Stimulated activated CD8-positive, alpha-beta memory T cell treated with anti-CD3 and anti-CD28 coated beads, Interleukin-15, amount 100 ng/mL, for 48 hours (primary cell): ENCODE results near the gene NDUFB10.
"Not testable (repeated sequence)": the region's sequence is repeated elsewhere in the genome, so short reads cannot be mapped to it uniquely, and the experiment has no call there.

ENCODE experiments used
- DNase-seq, 2 donors: peaks; one replicate each; pipeline ENCODE4 v3.0.0-alpha.2; 2020; ENCODE audit warnings: low read depth in 2 of 2

Gene NDUFB10

DNA sequence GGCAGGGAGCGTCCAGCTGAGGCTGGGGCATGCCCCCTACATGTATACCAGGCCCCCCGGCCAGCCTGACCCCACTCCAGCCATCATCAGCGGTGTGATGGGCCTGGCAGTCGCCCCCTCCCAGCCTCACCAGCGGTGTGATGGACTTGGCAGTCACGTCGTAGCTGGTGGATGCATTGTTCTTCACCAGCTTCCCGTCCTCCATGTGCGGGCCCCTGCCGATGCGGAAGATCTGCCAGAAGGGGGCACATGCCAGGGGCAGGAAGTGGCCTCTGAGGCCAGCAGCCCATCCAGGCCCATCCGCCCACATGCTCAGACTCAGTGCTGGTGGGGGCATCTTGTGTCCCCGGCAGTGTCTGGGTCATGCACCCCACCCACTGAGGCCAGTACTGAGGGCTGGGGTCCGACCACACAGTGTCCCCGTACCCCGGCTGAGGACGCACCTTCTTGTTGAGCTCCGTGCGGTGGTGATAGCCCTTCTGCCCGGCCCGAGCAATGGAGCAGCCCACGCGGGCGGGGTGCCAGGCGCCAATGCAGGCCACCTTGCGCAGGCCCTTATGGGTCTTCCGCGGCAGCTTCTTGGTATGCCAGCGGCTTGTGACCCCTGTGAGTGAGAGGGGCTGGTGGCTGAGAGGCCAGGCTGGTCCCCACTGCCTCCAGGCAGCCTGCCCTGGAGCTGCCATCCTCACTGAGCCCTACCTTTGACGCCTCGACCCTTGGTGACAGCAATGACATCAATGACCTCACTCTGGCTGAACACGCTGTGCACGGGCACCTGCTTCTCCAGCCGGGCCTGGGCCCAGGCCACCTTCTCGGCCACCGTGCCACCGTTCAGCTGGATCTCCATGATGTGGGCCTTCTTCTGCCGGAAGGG lies 12.6 kb upstream of the NDUFB10 start:
- DNase-seq = no peak

DNA sequence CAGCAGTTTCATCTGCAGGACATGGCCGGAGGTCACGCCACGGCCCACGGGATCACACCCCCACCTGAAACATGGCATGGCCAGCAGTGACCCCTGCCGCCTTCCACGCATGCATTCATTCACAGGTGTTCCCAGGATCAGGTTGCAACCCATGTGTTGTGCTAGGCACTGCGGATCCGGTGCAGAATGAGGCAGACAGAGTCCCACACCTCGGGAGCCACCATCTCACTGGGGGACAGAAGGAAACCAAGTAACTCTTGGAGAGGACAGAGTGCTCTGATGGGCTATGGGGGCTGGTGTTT lies 12.0 kb upstream of the NDUFB10 start:
- no peak for DNase-seq

DNA sequence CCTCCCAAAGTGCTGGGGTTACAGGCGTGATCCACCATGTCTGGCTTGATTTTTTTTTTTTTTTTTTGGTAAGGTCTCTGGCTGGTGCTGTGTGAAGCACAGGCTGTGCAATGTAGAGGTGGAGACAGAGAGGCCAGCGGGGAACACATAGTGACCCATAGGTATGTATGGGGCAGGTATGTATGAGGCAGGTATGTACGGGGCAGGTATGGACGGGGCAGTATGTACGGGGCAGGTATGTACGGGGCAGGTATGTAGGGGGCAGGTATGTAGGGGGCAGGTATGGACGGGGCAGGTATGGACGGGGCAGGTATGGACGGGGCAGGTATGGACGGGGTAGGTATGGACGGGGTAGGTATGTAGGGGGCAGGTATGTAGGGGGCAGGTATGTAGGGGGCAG lies 9.8 kb upstream of the NDUFB10 start:
- DNase-seq = no peak

DNA sequence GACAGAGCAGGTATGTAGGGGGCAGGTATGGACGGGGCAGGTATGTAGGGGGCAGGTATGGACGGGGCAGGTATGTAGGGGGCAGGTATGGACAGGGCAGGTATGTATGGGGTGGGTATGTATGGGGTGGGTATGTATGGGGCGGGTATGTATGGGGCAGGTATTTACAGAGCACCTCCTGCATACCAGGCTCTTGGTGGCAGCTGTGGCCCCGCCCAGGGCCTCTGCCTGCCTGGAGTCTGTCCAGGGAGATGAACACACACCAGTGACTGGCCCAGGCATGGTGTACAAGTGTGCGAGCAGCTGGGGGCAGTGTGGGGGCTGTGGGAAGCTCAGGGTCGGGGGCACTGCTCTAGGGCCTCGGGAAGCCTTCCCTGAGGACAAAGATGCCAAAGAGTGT lies 9.3 kb upstream of the NDUFB10 start:
- no peak for DNase-seq

DNA sequence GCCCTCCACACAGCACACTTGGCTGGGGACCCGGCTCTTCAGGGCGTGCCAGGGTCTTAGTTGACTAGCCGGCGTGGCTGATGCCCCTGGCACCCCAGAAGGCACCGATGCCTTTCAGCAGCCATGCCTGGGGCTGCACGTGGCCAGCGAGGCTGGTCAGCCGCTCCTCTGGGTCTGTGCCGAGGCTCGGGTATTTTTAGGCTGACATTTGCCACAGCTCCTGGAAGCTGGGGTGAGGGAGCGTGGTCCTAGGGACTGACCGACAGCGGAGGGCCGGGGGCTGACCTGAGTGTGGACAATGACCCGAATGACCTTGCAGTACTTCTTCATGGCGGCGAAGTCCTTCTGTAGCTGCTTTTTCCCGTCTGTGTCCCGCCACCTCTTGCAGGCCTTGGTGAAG lies 8.8 kb upstream of the NDUFB10 start:
- DNase-seq = no peak

DNA sequence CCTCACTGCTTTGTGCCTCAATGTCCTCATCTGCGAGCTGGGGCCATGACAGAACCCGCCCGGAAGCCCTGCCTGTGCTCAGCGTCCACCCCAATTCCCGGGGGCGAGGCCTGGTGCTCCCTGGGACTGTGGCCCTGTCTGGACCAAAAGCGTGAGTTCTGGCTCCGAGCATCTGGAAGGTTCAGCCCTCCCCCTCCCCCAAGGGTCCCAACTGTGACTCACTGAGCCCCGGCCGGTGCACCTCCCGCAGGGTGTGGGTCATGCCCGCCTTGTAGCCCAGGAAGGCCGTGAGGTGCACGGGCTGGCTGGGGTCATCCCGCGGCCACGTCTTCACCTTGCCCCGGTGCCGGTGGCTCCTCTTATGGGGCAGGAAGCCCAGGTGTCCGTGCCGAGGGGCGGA lies 5.6 kb upstream of the NDUFB10 start:
- no peak for DNase-seq

DNA sequence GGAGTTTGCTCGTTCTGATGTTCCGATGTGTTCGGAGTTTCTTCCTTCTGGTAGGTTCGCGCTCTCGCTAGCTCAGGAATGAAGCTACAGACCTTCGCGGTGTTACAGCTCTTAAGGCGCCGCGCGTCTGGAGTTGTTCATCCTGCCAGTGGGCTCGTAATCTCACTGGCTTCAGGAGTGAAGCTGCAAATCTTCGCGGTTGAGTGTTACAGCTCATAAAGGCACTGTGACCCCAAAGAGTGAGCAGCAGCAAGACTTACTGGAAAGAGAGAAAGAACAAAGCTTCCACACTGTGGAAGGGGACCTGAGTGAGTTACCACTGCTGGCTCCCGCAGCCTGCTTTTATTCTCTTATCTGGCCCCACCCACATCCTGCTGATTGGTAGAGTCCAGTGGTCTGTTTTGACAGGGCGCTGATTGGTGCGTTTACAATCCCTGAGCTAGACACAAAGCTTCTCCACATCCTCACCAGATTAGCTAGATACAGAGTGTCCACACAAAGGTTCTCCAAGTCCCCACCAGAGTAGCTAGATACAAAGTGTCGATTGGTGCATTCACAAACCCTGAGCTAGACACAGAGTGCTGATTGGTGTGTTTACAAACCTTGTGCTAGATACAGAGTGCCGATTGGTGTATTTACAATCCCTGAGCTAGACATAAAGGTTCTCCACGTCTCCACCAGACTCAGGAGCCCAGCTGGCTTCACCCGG lies 1.8 kb upstream of the NDUFB10 start:
- not testable (repeated sequence) for DNase-seq

DNA sequence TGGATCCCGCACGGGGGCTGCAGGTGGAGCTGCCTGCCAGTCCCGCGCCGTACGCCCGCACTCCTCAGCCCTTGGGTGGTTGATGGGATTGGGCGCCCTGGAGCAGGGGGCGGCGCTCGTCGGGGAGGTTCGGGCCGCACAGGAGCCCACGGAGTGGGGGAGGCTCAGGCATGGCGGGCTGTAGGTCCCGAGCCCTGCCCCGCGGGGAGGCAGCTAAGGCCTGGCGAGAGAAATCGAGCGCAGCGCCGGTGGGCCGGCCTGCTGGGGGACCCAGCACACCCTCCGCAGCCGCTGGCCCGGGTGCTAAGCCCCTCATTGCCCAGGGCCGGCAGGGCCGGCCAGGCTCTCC lies 1.2 kb upstream of the NDUFB10 start:
- not testable (repeated sequence) for DNase-seq

DNA sequence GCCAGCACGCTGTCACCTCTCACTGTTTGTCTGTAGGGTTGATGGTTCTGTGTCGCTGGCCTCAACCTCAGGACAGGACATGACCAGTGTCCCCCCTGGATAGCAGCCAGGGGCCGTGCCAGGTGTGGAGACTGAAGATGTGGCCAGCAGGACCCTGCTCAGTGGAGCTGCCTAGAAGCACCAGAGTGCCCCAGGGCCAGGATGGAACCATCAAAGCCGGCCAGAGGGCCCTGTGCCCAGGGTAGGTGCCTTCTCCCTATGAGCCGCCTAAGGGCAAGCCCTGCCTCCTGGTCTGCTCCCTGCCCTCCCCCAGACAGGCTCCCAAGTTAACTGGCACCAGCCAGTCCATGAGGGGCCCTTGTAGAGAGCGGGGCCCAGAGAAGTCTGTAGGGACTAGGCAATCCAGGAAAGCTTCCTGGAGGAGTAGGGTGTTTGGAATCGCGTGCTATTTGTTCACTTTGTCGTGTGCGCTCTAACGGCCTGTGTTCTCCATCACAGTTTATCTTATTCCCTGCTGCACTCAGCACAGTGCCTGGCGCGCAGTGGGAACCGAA lies 546 bp upstream of the NDUFB10 start:
- DNase-seq = no peak

DNA sequence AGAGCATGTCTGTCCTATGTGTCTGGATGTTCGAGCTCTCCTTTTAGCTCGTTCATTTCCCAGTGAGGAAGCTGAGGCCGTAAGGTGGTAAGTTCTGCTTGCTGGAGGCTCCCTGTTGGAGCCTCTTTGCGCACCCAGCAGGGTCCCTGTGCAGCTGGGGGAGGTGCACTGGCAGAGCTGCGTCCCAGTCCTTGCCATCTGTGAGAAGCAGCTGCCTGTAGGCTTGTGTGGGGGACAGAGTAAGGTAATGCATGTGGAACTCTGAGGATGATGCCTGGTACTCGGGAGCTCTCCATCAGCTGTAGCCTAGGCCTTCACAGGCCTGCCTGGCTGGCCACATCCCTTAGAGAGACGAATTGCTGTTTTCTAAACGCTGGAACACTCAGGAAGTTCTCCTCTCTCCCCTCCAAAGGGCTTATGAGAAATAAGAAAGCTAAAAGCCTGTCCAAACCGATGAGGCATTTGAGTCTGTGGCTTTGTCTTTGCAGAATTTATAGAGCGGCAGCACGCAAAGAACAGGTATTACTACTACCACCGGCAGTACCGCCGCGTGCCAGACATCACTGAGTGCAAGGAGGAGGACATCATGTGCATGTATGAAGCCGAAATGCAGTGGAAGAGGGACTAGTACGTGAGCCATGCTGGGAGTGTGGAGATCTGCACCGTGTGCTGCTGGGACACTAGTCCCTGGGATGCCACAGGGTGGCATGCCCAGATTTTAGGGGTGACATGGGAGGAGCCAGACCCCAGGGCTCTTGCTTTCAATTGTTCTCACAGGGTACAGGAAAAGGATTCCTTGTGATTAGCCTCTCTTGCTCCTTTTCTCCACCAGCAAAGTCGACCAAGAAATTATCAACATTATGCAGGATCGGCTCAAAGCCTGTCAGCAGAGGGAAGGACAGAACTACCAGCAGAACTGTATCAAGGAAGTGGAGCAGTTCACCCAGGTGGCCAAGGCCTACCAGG lies 1.6 kb downstream of the NDUFB10 start:
- DNase-seq = no peak

DNA sequence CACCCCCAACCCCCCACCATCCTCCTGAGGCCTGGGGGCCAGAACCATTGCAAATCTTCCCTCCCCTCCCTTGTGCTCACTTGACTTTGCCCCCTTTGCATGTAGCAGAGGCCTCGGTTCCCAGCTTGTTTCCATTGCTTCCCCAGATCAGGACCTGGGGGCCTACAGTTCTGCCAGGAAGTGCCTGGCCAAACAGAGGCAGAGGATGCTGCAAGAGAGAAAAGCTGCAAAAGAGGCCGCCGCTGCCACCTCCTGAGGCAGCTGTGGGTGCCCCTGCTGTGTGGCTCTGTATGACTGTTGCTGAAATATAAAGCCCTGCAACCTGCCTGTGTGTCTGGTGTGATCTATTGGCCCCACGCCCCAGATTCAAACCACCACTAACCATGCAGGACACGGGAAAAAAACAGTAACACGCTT lies 2.3 kb downstream of the NDUFB10 start:
- DNase-seq = no peak

DNA sequence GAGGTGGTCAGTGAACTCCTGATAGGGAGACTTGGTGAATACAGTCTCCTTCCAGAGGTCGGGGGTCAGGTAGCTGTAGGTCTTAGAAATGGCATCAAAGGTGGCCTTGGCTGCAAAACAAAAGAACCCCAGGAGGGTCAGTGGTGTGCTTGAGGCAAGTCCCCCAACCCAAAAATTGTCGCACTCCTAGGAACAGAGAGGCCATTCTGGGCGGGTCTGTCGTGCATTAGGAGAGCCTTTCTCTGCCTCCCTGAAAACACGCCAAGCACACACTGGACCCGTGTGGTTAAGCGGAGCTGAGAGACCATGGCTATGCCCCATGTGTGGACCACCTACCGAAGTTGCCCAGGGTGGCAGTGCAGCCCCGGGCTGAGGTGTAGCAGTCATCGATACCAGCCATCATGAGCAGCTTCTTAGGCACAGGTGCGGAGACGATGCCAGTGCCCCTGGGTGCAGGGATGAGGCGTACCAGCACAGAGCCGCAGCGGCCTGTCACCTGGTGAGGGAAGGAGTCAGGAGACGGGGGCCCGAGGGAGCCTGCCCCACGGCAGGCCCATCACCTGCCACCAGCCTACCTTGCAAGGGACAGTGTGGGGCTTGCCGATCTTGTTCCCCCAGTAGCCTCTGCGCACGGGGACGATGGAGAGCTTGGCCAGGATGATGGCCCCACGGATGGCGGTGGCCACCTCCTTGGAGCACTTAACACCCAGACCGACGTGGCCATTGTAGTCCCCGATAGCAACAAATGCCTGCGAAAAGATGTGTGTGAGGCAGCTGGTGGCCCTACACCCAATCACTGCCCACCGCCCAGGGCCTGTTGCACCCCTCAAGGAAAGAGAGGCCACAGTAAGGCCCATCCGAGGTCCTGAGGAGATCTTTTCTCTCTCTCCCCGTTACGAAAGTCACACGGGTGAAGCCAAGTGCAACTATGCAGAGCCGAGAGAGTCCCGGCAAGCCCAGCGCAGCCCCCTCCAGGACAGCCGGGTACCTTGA lies 3.1 kb downstream of the NDUFB10 start:
- not testable (repeated sequence) for DNase-seq

DNA sequence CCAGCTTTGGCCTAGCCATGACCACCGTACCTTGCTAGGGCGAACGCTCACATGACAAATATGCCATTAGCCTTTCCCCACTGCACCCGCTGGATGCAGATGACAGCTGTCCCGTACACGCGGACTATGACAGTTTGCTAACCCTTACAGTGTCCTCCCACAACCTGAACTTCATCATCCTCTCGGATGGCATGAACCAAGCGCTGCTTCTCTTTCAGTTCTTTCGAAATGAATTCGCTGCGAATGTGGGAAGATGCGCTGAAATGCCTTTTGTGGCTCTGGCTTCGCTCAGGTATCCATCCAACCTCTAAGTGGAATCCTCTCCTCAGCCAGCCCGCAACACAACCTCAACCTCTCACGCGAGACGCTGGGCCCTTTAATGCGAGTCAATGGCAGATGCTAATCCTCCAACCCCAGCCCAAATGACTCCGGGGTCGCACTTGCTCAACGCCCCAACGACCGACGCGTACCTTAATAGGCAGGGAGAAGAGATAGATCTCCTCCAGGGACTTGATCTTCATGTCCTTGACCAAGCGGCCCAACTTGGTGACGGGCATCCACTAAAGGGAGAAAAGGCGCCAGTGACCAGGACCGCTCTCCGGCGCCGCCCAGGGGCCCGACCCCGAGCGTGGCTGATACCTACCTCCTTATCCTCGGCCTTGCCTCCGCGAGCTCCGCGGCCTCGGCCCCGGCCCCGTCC lies 4.6 kb downstream of the NDUFB10 start:
- no peak for DNase-seq

DNA sequence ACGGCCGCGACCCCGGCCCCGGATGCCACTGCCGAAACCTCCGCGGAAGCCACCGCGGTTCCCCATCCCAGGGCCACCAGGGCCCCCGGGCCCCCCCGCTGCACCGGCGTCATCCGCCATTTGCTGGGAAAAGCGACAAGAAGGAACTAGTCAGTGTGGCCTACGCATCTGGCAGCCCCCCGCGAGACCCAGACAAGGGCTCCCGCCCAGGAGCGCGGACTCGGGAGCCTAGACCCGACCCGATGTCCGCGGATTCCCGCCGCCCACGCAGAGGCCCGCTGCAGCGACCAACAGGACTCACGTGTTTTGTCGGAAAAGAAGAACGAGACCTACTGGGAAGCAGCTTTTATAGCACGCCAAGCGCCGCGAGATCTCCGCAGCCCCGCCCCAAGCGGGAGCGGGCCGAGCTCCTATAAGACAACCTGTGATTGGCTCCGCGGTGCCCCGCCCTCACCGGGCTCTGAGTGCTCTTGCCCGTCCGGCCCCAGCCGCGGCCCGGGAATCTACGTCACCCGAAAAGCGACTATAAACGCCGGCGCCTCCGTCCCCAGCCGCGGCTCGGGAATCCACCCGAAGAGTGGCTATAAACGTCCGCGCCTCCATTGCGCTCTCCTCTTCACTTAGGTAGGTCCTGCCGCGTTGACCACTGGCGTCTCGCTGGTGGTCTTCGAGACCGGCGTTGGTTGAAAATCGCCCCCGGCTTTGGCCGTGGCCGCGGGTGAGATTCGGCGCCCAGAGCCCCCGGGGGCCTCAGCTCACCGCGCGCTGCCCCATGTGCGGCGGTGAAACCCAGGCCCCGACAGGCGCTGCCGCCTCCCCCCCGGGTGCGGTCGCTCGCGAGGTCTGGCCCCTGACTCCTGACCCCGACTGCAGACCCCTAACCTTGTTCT lies 5.4 kb downstream of the NDUFB10 start, which contains the start of gene RPS2:
RPS2 (minus strand) TSS at position 321 of the 890 bp plus-strand sequence; CDS start at position 120, 201 bp downstream.
- peak; percentile 95 to 97 for DNase-seq

DNA sequence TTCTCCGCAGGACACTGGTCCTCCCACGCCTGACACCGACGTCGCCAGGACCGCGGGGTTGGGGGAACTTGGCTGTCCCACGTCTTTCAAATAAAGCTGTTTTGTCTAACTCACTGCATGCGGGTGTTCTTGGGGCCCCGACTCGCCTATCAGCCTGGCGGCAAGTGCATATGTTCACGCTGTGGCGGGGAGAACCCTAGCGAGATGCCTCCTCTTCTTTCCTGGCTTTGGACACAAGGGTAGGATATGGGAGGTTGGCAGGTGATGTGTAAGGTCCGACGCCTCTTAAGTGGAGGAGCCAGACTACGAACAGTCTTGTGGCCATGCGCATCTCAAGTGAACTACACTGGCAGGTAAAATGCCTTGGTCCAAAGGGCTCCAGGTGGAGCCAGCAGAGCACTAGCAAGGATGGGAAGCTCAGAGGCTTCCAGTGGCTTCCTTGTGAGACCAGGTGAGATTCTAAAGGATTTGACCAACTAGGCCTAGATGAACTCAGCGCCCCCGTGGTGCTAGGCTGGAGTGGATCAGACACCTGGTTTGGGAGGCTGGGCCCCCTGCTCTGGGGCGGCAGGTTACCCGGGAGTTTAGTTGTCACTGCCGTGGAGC lies 6.2 kb downstream of the NDUFB10 start:
- no peak for DNase-seq

DNA sequence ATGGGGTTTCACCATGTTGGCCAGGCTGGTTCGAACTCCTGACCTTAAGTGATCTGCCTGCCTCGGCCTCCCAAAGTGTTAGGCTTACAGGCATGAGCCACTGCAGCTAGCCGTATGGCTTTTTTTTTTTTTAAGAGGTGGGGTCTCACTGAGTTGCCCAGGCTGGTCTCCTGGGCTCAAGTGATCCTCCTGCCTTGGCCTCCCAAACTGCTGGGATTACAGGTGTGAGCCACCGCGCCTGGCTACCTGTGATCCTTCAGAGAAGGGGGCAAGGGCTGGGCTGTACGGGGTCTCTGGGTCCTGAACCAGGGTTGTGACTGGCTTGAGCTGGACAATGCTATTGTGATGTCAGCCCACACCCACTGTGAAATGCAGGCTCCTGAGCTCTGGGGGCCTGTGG lies 7.1 kb downstream of the NDUFB10 start, which contains the start of gene RNF151:
RNF151 (plus strand) TSS at position 397 of the 400 bp plus-strand sequence. CDS start 26 bp downstream, outside the sequence.
- no peak for DNase-seq

DNA sequence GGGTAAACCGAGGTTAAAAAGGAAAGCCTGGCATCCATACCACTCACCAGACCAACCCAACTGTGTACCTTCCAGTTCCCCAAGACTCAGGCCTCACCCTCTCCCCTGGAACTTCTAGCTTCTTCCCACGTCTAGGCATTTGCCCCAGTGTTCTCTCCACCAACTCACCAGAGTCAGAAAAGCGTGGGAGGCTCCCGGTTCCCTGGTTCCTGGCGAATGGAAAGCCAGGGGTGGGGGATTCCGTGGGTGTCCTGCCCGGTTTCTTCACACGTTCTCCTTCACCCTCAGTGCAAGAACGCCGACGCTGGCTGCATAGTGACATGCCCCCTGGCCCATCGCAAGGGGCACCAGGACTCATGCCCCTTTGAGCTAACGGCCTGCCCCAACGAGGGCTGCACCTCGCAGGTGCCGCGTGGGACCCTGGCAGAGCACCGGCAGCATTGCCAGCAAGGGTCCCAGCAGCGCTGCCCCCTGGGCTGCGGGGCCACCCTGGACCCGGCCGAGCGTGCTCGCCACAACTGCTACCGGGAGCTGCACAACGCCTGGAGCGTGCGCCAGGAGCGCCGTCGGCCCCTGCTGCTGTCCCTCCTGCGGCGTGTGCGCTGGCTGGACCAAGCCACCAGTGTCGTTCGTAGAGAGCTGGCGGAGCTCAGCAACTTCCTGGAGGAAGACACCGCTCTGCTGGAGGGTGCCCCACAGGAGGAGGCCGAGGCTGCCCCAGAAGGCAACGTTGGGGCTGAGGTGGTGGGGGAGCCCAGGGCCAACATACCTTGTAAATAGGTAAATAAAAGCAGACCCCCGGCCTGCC lies 9.0 kb downstream of the NDUFB10 start:
- no peak for DNase-seq
